ENCODE results near the gene SCAF11. TPM values are rescaled to one million over a fixed set of nuclear protein-coding genes. Genes with fewer than 3 reads are reported as not detected.

SCAF11 gene
- total RNA-seq, 1 experiment from 2014 or later: 49.6 TPM

DNA sequence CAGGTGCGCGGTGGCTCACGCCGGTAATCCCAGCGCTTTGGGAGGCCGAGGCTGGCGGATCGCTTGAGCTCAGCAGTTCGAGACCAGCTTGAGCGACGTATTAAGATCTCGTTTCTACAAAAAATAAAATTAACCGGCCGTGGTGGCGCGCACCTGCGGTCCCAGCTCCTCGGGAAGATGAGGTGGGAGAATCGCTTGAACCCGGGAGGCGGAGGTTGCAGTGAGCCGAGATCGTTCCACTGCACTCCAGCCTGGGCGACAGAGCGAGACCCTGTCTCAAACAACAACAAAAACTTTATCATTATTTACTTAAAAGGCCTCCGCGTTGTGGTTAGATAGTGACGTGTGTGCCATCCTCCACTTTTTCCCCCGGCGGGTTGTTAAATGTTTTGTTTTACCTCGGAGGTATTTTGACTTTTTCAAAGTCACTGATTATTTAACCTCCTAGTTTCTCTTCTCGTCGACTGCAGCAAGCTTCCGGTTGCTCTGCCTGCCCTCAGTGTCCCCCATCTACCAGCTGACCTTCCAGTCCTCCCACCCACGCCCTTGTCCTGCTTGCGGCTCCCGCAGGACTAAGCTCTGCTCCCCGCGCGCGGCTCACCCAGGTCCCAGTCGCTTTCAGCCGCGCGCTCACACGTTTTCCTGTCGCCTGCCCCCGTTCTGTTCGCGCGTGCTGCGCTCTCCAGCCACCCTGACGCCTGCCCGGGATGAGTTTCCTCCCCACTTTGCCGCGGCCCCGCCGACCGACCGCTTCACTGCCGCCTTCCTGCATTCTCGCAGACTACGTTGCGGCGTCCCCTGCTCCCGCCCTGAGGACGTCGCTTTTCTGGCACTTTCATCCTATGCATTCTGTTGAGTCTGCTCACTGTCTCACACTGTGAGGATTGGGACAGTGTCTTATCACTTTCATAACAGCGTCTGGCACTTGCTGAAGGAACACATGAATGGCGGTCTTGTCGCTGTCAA, 1.2 kb upstream of the SCAF11 start:
- peak; percentile 74 for DNase-seq
- H3K4me3 ChIP-seq (ENCODE audit: insufficient read depth, low read depth, low read length): peak overlapping the region; percentile 55
- H3K36me3 ChIP-seq (replicated peaks; ENCODE audit: control insufficient read depth, insufficient read depth, low read length): no peaks in the 10 kb centered on the region
- H3K27me3 ChIP-seq (ENCODE audit: control insufficient read depth, insufficient read depth, low read length): no peaks in the 10 kb centered on the region

DNA sequence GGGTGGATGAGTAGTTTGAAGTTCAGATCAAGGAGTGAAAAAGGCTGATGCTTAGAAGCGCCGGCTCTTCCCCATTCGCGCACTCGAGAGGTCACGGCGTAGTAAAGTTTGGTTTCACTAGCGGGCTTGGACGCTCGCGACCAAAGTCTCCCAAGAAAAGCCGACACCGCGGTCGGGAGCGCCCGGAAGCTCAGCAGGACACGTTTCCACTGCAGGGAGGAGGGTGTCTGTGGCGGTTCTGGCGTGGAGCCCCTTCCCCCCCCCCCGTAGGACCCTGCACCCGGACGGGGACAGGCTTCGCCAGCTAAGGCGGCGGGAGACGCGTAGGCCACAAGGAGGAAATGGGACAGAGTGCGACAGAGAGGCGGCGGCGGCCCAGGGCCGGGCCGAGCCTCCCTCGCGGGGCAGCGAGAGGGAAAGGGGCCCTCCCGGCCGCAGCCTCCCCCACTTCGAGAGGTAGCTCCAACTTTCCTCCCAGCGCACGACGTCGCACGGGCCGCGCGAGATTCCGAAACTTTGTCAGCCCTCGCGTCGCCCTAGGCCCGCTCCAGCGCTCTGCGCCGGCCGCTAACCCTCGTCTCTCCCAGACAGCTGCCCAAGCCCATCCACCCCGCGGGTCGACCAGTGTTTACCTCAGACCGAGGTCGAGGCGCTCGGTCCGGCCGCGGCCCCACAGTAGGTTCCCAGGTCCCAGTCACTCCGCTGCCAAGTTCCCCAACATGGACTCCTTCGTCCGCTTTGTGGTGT, 480 bp downstream of the SCAF11 start:
- no peaks in the 10 kb centered on the region for H3K36me3 ChIP-seq (replicated peaks; ENCODE audit: control insufficient read depth, insufficient read depth, low read length)
- peak overlapping the region; percentile 99 for H3K4me3 ChIP-seq (ENCODE audit: insufficient read depth, low read depth, low read length)
- no peak for DNase-seq
- H3K27me3 ChIP-seq (ENCODE audit: control insufficient read depth, insufficient read depth, low read length): no peaks in the 10 kb centered on the region

DNA sequence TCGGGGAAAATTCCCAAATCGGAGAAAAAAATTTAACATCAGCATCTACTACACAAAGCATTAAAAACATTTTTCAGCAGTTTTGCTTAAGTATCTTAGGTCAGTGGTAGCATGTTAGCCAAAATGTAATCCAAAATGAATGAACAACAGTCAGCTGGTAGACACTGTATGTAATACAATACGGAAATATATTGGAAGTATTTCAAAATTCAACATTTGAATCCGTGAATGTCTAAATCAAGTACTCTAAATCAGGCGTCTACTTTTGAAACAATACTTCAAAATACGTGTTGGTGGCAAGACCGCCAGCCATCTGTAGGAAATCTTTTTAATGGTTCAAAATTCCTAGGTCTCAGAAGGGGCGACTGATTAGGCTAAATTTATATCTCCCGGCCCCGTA, 1.1 kb downstream of the SCAF11 start:
- Histone ChIP-seq H3K27me3 (ENCODE audit: control insufficient read depth, insufficient read depth, low read length) (no peaks in the 10 kb centered on the region), H3K36me3 (replicated peaks; ENCODE audit: control insufficient read depth, insufficient read depth, low read length) (no peaks in the 10 kb centered on the region), H3K4me3 (ENCODE audit: insufficient read depth, low read depth, low read length) (peak overlapping the region; percentile 99)
- DNase-seq: no peak

DNA sequence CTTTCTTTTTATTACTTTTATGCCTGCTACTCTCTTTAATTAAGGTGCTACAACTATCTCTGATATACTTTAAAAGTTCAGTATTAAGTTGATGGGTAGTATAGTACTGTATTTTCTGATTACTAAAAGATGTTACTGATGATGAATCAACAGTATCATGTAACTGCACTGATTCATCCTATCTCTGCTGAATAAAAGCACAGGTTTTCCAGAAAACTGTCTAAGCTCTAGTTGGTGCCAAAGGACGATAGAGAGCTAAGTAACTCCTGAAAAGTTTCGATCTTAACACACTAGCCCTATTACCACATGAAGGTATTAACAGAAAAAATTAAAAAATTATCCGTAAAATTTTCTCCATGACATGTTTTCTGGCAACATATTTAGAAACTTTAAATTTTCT, 2.1 kb downstream of the SCAF11 start:
- H3K27me3 ChIP-seq (ENCODE audit: control insufficient read depth, insufficient read depth, low read length): no peaks in the 10 kb centered on the region
- DNase-seq: no peak
- H3K4me3 ChIP-seq (ENCODE audit: insufficient read depth, low read depth, low read length): no peak overlapping the region
- H3K36me3 ChIP-seq (replicated peaks; ENCODE audit: control insufficient read depth, insufficient read depth, low read length): no peaks in the 10 kb centered on the region

DNA sequence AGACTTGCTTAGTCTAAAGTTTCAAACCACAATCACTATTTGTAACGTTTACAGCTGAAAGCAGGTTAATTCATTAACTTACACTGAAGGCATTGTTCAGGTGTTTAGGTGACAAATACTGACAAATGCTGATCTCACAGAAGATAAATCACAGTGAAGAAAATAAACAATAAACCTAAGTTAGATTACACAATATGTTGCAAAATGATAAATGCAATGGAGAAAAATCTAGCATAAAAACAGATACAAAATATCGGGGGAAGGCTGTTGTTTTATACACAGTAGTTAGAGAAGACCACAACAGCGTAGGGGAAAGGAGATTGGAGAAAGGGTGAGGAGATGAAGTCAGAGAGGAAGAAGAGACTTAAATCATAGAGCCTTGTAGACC, 3.0 kb downstream of the SCAF11 start:
- Histone ChIP-seq H3K36me3 (replicated peaks; ENCODE audit: control insufficient read depth, insufficient read depth, low read length) (no peaks in the 10 kb centered on the region), H3K4me3 (ENCODE audit: insufficient read depth, low read depth, low read length) (no peak overlapping the region), H3K27me3 (ENCODE audit: control insufficient read depth, insufficient read depth, low read length) (no peaks in the 10 kb centered on the region)
- no peak for DNase-seq

GRCh38 chr12:45986641-45987339, 3.6 kb downstream of the SCAF11 start:
- no peak for DNase-seq
- Histone ChIP-seq H3K36me3 (replicated peaks; ENCODE audit: control insufficient read depth, insufficient read depth, low read length) (no peaks in the 10 kb centered on the region), H3K27me3 (ENCODE audit: control insufficient read depth, insufficient read depth, low read length) (no peaks in the 10 kb centered on the region), H3K4me3 (ENCODE audit: insufficient read depth, low read depth, low read length) (no peak overlapping the region)

DNA sequence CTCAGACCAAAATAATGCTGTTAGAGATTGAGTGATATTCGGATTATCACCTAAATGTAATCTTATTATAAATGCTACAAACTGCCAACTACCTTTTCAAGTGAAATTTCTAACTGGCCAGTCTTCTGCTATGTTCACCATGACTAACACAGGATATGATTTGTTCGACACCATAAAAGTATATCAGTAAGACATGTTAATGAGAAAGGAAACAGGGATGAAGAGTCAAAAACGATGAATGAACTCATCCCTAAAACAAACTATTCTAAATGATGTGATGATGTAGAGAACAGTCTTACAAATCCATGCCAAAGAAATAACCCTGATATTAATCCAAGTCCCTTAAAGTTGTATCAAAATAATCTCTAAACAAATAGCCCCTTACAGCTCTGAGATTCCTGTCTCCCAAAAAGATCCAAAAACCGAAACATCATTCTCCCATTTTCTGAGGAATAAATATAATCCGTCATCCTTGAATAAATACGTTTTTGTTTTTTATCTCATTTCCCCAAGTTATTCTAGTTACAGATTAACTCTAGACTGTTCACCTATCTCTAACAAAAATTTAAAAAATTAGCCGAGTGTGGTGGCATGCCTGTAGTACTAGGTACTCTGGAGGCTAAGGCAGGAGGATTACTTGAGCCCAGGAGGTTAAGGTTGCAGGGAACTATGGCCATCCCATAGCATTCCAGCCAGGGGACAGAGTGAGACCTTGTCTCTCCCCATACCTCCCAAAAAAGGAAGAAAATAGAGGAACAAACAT, 9.1 kb downstream of the SCAF11 start:
- DNase-seq: no peak
- no peak overlapping the region for H3K4me3 ChIP-seq (ENCODE audit: insufficient read depth, low read depth, low read length)
- H3K27me3 ChIP-seq (ENCODE audit: control insufficient read depth, insufficient read depth, low read length): no peaks in the 10 kb centered on the region
- H3K36me3 ChIP-seq (replicated peaks; ENCODE audit: control insufficient read depth, insufficient read depth, low read length): no peaks in the 10 kb centered on the region

GRCh38 chr12:45980540-45980939, 9.8 kb downstream of the SCAF11 start:
- DNase-seq: no peak
- no peak overlapping the region for H3K4me3 ChIP-seq (ENCODE audit: insufficient read depth, low read depth, low read length)
- no peaks in the 10 kb centered on the region for H3K27me3 ChIP-seq (ENCODE audit: control insufficient read depth, insufficient read depth, low read length)
- H3K36me3 ChIP-seq (replicated peaks; ENCODE audit: control insufficient read depth, insufficient read depth, low read length): no peaks in the 10 kb centered on the region

GRCh38 chr12:45978108-45978507, 12.3 kb downstream of the SCAF11 start:
- DNase-seq: no peak
- Histone ChIP-seq H3K4me3 (ENCODE audit: insufficient read depth, low read depth, low read length) (no peak overlapping the region), H3K27me3 (ENCODE audit: control insufficient read depth, insufficient read depth, low read length) (no peaks in the 10 kb centered on the region)

GRCh38 chr12:45977620-45978019, 12.8 kb downstream of the SCAF11 start:
- Histone ChIP-seq H3K36me3 (replicated peaks; ENCODE audit: control insufficient read depth, insufficient read depth, low read length) (no peaks in the 10 kb centered on the region), H3K27me3 (ENCODE audit: control insufficient read depth, insufficient read depth, low read length) (no peaks in the 10 kb centered on the region), H3K4me3 (ENCODE audit: insufficient read depth, low read depth, low read length) (no peak overlapping the region)
- DNase-seq: no peak

More at GRCh38 chr12:45978108-45978507, 12.3 kb downstream of the SCAF11 start:
- no peaks in the 10 kb centered on the region for H3K36me3 ChIP-seq (replicated peaks; ENCODE audit: control insufficient read depth, insufficient read depth, low read length)

- no peaks in the 10 kb centered on the region for H3K27me3 ChIP-seq (ENCODE audit: control insufficient read depth, insufficient read depth, low read length)
- no peak for DNase-seq
- H3K36me3 ChIP-seq (replicated peaks; ENCODE audit: control insufficient read depth, insufficient read depth, low read length): no peaks in the 10 kb centered on the region
- no peak overlapping the region for H3K4me3 ChIP-seq (ENCODE audit: insufficient read depth, low read depth, low read length)
These were observed 14.9 kb downstream of the SCAF11 start for GRCh38 chr12:45975506-45975905.

DNA sequence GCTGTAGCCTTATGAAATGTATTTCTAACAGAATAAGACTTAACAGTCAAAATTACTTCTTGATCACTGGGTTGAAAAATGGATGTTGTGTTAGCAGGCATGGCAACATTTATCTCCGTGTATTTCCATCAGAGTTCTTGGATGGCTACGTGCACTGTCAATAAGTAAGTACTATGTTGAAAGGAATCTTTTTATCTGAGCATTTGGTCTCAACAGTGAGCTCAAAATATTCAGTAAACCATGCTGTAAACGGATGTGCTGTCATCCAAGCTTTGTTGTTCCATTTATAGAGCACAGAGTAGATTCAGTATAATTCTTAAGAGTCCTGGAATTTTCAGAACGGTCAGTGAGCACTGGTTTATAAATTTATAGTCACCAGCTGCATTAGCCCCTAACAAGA, 15.5 kb downstream of the SCAF11 start:
- no peak for DNase-seq
- Histone ChIP-seq H3K27me3 (ENCODE audit: control insufficient read depth, insufficient read depth, low read length) (no peaks in the 10 kb centered on the region), H3K36me3 (replicated peaks; ENCODE audit: control insufficient read depth, insufficient read depth, low read length) (no peaks in the 10 kb centered on the region), H3K4me3 (ENCODE audit: insufficient read depth, low read depth, low read length) (no peak overlapping the region)

DNA sequence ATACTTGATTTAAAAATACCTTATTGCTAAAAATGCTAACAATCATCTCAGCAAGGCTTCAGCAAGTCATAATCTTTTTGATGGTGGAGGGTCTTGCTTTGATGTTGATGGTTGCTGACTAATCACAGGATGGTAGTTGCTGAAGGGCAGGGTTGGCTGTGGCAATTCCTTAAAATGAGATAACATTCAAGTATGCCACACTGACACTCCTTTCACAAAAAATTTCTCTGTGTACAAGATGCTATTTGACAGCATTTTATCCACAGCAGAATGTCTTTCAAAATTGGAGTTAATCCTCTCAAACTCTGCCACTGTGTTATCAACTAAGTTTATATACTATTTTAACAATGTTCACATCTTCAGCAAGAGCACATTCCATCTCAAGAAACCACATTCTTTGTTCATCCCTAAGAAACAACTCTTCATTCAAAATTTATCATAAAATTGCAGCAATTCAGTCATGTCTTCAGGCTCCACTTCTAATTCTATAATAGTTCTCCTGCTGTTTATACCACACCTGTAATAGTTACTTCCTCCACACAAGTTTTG, 16.1 kb downstream of the SCAF11 start:
- Histone ChIP-seq H3K36me3 (replicated peaks; ENCODE audit: control insufficient read depth, insufficient read depth, low read length) (no peaks in the 10 kb centered on the region), H3K4me3 (ENCODE audit: insufficient read depth, low read depth, low read length) (no peak overlapping the region), H3K27me3 (ENCODE audit: control insufficient read depth, insufficient read depth, low read length) (no peaks in the 10 kb centered on the region)
- no peak for DNase-seq

DNA sequence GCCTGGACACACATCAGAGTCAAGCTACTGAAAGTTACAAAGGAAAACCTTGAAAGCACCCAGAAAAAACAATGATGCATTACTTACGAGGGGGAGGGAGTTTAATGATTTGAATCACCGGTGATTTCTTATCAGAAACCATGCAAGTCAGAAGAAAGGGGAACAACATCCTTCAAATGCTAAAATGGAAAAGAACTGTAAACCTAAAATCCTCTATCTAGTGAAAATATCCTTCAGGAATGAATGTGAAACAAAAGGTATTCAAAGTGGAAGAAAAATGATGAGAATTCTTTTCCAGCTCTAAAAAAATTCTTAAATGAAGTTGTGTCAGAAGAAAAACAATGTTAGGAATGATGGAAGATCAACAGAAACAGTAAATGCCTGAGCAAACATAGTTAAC, 16.8 kb downstream of the SCAF11 start:
- Histone ChIP-seq H3K4me3 (ENCODE audit: insufficient read depth, low read depth, low read length) (no peak overlapping the region), H3K27me3 (ENCODE audit: control insufficient read depth, insufficient read depth, low read length) (no peaks in the 10 kb centered on the region), H3K36me3 (replicated peaks; ENCODE audit: control insufficient read depth, insufficient read depth, low read length) (no peaks in the 10 kb centered on the region)
- DNase-seq: no peak

Measured in H7 (cell line).